IPS-11a (cell line): ENCODE data around the gene SEC14L1.
A peak's percentile ranks its signal among the peaks of the same experiment; 100 is the strongest.
"Not testable (repeated sequence)": the region's sequence is repeated elsewhere in the genome, so short reads cannot be mapped to it uniquely, and the experiment has no call there.

ENCODE experiments used
- H3K4me3 ChIP-seq: one replicate; pipeline ENCODE4 v1.5.1; 2013; ENCODE audit warnings: low read depth, low read length, control low read depth

SEC14L1 gene

DNA sequence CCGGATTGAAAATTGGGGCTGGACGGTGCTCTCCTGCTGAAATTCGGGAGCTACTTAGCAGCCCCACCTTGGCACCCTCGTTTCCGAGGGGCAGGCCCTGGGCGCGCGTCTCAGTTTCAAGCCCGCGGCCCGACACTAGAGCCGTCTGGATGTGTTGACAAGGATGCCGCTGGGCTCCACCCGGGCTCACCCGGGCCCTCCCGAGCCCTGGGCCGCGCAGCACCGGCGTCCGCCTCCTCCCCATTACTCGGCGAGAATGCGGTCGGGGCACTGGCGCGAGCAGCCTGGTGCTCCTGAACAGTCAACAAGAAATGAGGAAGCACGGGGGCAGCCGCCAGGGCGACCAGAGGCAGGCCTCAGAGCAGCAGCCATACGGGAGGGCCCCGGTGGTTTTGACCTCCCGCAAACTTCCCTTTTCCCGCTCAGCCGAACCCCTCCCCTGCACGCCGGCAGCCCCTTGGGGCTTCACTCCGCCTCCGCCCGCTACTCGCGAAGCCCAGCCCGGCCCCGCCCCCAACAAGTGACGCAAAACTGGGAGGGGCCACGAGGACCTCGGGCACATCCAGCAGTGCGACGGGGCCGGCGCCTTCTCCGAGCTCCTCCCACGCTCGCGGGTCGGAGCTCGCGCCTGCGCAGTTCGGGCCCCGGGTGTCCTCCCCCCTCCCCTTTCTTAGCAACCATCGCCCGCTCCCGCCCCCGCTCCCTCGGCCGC lies 447 bp upstream of the SEC14L1 start:
- H3K4me3 ChIP-seq, result peak overlapping the region; percentile 43

DNA sequence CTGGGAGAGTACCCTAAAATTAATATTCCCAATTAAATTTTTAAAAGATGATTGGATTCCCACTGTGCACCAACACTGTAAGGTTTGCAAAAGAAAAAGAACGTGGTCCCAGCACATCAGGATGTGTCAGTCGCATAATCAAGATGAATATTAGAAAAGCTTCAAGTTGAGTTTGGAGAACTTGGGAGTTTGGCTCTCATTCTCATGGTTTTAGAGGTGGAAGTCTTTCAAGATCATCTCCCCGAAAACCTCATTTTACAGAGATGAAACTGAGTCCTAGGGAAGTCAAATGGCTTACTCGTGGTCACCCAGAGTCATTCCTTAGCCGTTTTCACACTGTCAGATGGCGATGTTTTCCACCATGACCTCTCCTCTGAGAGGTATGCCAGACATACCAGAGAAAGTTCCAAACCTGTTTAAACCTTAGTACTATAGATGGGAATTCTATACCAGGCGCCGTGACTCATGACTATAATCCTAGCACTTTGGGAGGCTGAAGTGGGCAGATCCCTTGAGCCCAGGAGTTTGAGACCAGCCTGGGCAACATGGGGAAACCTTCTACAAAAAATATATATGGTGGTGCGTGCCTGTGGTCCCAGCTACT lies 1.2 kb downstream of the SEC14L1 start:
- H3K4me3 ChIP-seq, result peak overlapping the region; percentile 65

GRCh38 chr17:77142689-77143088 lies 1.9 kb downstream of the SEC14L1 start:
- no peak overlapping the region for H3K4me3 ChIP-seq

GRCh38 chr17:77143306-77143705 lies 2.5 kb downstream of the SEC14L1 start:
- no peak overlapping the region for H3K4me3 ChIP-seq

- H3K4me3 ChIP-seq, result no peak overlapping the region
Observed at GRCh38 chr17:77144227-77144626, 3.5 kb downstream of the SEC14L1 start.

DNA sequence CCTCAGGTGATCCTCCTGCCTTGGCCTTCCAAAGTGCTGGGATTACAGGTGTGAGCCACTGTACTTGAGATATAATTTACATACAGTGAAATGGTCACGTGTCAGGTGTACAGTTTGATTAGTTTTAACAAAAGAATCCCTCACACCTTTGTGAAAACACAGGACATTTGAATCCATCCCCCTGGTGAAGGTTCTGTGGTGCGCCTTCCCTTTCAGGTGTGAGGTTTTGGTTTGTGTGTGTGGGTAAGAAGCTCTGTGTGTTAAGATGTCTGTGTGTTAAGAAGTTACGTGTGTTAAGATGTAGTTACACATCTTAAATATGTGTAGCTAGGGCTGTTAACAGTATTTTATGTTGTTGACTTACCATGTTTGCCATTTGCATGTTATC lies 4.4 kb downstream of the SEC14L1 start:
- H3K4me3 ChIP-seq, result no peak overlapping the region

GRCh38 chr17:77145612-77146245 lies 5.0 kb downstream of the SEC14L1 start:
- H3K4me3 ChIP-seq, result no peak overlapping the region

GRCh38 chr17:77146246-77146632 lies 5.5 kb downstream of the SEC14L1 start:
- no peak overlapping the region for H3K4me3 ChIP-seq

- H3K4me3 ChIP-seq, result no peak overlapping the region
Observed at GRCh38 chr17:77146882-77147281, 6.1 kb downstream of the SEC14L1 start.

DNA sequence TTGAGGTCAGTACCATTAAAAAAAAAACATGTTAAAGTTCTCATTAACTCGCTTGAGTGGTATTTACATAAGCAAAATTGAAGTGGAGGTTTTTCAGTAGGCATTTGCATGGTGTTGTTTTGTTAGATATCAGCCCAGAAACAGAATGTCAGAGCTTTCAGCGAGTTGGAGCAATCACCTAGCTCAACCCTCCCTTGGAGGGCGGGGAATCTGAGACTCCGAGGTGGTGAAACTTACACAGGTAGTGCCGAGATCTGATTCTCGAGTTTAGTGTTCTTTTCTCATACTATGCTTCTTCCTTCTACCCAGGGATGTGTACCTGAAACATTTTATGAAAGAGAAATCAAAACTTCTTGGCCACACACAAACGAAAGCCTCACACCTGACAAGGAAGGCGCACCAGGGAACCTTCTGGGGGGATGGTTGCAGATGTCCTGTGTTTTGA lies 6.6 kb downstream of the SEC14L1 start:
- H3K4me3 ChIP-seq, result no peak overlapping the region

DNA sequence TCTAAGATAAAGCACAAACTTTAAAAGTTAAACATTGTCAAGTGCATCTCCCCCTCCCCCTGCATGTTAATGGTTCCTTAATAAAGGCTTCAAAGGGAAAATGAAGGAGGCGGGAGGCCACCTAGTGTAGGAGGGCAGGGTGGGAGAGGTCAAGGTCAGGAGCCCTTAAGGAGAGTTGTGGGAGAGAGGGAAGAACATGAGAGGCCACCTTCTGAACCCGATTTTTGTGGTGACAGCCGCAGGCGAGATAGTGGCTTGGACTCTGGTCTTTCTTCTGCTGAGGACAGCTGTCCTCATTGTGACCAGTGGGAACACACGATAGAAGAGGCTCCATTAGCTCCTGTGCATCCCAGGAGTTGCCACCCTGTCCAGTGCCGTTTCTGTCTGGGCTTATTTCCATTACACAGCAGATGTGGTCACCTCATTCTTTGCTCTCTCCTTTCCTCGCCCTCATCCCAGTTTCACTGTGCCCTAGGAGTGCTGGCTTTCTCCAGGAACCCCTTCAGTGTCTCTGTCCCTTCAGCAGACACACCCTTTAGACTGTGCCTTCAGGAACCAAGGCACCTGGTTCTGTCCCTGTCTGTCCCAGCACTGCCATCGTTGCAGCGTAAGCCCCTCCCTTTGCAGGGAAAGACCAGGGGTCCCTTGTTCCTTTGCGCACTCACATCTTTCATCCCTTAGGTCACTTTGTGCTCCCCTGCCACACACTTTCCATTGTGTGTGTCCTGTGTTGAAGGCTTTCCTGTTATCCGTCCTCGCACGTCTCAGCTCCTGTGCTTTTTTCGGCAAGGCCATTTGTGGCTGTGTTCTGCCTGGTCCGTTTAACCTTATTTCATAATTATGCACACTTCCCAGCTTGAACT lies 7.5 kb downstream of the SEC14L1 start:
- no peak overlapping the region for H3K4me3 ChIP-seq

DNA sequence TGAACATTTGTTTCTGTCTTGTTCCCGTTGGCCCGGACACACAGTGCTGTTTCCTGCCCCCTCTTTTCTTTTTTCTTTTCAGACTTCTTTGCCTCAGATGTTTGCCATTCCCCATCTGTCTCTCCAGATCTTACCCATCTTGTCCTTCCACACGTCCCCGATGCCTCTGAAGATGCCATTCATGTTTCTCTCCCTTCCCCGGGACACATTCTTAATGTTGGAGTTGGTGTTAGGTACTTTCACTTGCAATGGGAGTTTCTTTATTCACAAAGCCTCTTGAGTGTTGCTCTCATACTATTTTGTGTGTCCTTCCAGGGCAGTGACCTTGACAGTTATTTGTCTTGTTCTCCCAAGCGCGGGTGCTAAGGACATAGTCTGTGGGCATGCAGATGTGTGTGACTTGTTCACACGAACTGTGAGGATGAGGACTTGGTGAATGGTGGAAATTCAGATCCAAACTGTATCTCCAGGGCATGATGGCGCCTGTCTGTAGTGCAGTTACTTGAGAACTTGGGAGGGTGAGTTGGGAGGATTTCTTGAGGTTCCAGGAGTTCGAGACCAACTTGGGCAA lies 8.3 kb downstream of the SEC14L1 start:
- H3K4me3 ChIP-seq, result no peak overlapping the region

GRCh38 chr17:77150196-77150595 lies 9.4 kb downstream of the SEC14L1 start:
- H3K4me3 ChIP-seq, result no peak overlapping the region

- H3K4me3 ChIP-seq, result no peak overlapping the region
Observed at GRCh38 chr17:77151186-77151585, 10.4 kb downstream of the SEC14L1 start.

DNA sequence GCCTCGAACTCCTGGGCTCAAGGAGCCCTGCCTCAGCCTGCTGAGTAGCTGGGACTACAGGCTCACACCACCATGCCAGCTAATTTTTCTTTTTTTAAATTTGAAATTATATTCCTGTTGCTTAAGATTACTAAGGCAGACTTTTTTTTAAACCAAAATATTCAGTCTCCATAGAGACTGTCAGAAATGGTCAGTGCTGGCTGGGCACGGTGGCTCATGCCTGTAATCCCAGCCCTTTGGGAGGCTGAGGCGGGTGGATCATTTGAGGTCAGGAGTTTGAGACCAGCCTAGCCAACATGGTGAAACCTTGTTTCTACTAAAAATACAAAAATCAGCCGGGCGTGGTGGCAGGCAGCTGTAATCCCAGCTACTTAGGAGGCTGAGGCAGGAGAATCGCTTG lies 11.3 kb downstream of the SEC14L1 start:
- not testable (repeated sequence) for H3K4me3 ChIP-seq

- H3K4me3 ChIP-seq, result no peak overlapping the region
Observed at GRCh38 chr17:77153472-77153871, 12.7 kb downstream of the SEC14L1 start.

DNA sequence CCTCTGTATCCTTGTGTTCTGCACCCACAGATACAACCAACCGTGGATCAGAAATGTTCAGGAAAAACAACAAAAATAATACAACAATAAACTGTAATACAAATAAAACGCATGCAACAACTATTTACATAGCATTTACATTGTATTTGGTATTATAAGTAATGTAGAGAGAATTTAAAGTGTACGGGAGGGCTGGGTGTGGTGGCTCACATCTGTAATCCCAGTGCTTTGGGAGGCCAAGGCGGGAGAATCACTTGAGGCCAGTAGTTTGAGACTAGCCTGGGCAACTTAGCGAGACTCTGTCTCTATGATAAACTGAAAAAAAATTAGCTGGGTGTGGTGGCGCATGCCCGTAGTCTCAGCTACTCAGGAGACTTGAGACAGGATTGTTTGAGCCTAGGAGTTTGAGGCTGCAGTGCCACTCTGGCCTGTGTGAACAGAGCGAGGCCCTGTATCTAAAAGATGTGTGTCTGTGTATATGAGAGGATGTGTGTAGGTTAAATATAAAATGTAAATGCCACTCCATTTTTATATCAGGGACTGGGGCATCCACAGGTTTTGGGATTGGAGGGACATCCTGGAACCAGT lies 13.3 kb downstream of the SEC14L1 start:
- H3K4me3 ChIP-seq, result no peak overlapping the region

DNA sequence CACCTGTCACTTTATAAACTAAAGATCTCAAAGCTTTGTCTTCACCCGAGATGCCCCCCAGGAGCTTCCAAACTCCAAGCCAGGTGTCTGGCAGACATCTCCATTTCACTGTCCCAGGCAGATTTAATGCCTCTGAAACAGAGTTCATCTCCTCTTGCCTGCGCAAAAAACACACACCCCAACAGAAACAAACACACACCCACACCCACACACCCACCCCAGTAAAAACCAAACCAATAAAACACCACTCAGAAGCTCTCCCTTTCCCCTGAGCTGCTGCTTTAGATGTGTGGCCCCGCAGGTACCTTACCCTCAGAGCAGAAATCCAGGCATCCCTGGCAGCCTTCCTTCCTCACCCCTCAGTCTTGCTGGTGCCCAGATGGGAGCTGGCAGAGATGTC lies 14.4 kb downstream of the SEC14L1 start:
- H3K4me3 ChIP-seq, result no peak overlapping the region

DNA sequence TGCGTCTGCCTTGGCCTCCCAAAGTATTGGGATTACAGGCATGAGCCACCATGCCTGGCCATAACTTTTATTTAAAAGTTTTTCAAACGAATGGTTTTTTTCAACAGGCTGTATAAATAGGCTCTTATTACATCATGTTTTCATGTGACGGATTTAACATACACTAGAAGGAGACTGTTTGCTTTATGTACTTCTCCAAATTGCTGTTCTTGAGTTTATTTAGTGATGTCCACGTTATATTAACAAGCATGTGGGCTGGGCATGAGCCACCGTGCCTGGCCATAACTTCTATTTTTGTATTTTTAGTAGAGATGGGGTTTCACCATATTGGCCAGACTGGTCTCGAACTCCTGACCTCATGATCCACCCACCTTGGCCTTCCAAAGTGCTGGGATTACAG lies 17.0 kb downstream of the SEC14L1 start:
- not testable (repeated sequence) for H3K4me3 ChIP-seq

DNA sequence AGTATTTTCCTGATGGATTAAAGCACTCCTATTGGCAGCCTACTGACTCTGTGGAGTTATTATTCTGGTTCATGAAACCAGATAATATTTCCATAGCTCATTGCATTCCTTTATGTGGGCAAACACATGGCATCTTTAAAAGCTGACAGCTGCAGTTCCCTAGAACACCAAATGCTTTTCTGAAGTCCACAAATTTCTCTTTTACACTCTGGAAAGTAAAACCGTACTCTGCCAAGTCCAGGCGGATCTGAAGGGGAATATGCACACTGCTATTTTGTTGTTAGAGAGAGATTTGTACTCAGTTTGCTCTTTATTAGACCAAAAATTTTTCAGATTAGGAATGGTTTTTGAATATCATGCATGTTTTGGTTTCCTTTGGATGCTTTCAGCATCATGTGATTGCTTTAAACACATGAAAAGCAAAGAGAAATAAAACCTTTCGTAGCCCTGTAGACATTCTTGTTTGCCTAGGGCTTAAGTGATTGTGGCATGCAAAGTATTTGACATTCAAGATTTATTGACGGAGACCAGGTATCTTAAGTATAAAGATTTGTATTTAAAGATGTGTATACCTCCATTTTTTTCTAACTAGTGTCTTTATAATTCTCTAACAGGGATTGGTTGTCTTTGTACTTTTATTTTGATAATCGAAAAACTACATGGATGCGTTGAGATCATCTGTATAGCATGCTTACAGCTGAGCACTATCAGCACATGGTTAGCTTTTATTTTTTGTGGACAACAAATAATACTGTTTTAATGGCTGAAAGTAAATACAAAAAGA lies 19.5 kb downstream of the SEC14L1 start:
- H3K4me3 ChIP-seq, result no peak overlapping the region
